HG02571 (cell line): Measurements from ENCODE around the gene KRT6A.

ENCODE experiments used
- ATAC-seq: cut with Tn5 transposase; IDR thresholded peaks from one replicate; pipeline ENCODE4 v1.9.1; 2021; ENCODE audit warnings: mild to moderate bottlenecking, moderate library complexity; ENCODE audit not compliant: unreplicated experiment

The KRT6A gene

GRCh38 chr12:52493172-52493571 lies at the start of gene KRT6A:
KRT6A (minus strand) TSS chr12:52493257; CDS start chr12:52493188, 69 bp downstream.
- ATAC-seq: no peak

DNA sequence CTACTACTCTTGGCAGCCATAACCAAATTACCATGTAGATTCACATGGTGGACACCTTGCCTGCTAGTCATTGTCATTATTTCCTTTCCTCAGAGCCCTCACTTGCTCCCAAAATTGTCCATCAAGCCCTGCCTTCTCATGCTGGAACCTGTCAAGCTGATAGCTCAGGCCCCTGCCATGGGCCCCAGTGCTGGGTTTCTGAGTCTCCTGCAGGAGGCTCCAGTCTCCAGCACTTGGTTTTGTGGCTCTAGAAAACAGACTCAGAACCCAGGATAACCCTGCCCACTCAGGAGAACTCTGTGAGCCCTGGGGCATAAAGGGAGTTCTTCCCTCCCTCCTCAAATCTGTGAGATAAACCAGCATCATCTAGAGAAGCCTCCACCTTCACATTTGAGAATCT lies 49.1 kb upstream of the KRT6A start:
- ATAC-seq: no peak

- no peak for ATAC-seq
Measured at GRCh38 chr12:52541709-52542108, 48.7 kb upstream of the KRT6A start.

GRCh38 chr12:52540531-52540930 lies 47.5 kb upstream of the KRT6A start:
- no peak for ATAC-seq

GRCh38 chr12:52539821-52540173 lies 46.7 kb upstream of the KRT6A start:
- ATAC-seq: no peak

GRCh38 chr12:52539083-52539820 lies 46.2 kb upstream of the KRT6A start:
- no peak for ATAC-seq

GRCh38 chr12:52537101-52537500 lies 44.0 kb upstream of the KRT6A start:
- ATAC-seq: no peak

DNA sequence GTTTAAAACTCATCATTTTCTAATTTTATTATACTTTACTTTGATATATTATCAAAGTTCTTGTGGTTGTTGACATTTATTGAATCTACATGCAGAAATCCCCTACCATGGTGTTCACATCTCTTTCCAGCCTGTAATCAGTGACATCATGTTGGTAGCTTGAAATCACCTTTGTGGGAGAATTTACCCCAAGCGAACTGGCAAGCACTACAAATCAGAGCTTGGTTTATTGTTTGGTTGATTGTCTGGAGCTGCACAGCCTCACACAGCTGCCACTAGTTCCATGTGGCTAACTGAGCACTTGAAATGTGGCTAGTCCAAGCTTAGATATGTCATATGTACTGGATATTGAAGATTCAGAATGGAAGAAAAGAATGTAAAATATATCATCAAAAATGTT lies 42.5 kb upstream of the KRT6A start:
- no peak for ATAC-seq

- ATAC-seq: no peak
Measured at GRCh38 chr12:52534482-52534881, 41.4 kb upstream of the KRT6A start.

DNA sequence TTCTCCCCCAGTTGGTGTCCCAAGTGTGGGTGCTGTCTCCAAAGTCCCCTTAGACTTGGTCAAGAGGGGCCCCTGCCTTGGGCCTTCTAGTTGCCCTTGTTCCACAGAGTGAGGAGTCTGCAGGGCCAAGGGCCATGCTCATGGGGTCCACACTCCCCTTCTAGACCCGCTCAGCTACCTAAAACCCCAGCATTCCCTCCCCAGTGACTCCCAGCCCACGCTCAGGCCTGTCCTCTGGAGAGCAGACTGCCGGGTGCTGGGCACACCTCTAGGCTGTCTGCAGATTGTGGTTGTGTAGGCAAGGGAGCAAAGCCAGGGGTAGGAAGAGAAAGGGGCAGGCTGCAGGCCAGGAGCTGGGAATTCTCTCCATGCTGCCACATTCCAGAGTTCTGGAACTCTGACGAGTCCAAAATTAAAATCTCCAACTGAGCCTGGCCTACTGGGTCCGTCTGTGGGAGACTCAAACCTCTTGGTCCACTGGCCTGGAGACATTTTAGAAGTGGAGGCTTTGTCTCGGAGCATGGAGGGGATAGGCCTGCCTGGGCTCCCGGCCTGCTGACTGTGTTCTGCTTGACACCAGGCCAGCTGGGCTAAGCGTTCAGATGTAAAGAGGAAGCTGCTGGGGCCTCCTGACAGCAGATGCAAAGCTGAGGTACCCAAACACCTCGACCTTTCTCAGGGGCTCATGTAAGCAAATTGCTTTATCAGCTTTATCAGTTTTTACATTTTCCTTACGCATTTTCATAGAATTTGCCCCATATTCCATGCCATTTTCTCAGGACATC lies 40.8 kb upstream of the KRT6A start:
- no peak for ATAC-seq

DNA sequence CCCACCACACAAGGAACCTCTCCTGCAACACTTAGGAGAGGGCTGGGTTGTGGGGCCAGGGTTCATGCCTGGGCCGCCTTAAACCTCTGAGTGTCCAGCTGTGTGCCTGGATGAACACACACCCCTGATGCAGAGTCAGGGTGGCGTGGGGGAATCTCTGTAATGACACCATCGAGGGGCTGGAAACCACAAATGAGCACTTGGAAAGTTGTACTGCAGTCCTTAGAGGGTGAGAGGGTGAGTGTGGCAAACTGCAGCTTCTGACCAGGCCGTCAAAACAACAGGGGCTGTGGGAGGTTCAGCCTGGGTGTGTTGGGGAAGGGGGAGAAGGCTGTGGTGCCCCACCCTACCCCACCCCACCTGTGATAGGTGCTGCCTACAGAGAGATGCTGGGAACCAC lies 39.6 kb upstream of the KRT6A start:
- ATAC-seq: no peak

- ATAC-seq: no peak
Measured at GRCh38 chr12:52531566-52532300, 38.7 kb upstream of the KRT6A start.

DNA sequence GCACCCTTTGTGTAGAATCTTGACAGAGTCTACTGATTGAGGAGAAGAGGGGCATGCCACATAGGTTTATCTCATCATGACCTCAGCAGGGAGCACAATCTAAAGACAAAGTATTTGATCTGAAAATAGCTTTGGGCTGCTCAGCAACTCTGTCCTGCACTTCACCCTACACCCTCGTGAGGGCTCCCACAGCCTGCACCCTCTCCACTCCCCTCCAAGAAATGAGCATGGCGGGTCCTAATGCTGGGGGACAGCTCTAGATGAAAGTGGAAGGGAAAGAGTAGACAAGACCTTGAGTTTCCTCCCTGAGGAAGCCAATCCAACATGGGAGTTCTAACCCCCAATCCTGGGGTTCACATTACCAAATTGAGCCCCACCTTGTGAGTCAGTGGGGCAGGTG lies 37.8 kb upstream of the KRT6A start:
- ATAC-seq: no peak

DNA sequence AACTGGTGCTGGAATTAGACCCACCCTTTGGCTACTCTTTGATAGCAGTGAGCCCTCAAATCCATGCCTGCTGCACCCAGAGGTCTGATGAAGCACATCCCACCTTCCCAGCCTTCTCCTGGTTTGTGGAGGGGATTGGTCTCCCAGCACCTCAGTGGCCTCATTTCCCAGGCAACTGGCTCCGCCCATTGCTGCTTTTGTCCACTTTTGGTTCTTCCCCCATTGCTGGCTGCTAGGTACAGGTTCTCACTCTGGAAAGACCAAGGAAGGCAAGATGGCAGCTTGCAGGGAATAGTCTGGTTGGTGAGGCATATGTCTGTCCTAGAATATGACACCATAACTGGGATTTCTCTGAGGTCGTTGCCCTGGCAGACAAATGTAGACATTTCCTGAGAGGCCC lies 37.3 kb upstream of the KRT6A start:
- no peak for ATAC-seq

DNA sequence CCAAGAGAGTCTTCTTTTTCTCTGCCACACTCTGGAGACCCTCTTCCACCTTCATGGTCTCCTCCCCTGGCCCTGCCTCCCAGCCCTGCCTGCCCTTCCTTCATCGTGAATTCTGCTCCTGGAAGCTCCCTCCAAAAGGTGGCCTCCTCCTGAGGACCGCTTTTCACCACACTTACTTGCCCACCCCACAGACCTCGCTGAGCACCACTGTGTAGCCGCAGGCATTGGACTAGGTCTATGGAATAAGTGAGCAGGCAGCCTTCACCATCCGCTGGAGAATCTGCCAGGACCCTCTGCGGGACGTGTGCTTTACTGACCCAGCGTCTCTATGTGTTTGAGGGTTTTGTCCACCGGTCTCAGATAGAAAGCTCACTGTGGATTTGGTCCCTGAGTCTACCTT lies 36.8 kb upstream of the KRT6A start:
- no peak for ATAC-seq

DNA sequence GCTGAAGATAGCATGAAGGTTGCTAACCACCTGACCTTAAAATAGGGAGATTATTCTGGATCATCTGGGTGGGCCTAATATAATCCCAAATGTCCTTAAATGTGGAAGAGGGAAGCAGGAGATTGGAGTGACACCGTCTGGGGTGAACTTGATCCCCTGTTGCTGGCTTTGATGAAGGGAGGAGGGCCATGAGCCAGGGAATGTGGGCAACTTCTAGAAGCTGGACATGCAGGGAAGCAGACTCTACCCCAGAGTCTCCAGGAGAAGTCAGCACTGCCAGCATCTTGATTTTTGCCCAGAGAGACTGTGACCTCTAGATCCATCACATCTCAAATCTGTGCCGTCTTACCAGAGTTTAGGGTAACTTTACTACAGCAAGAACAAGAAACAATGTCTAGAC lies 36.4 kb upstream of the KRT6A start:
- no peak for ATAC-seq

DNA sequence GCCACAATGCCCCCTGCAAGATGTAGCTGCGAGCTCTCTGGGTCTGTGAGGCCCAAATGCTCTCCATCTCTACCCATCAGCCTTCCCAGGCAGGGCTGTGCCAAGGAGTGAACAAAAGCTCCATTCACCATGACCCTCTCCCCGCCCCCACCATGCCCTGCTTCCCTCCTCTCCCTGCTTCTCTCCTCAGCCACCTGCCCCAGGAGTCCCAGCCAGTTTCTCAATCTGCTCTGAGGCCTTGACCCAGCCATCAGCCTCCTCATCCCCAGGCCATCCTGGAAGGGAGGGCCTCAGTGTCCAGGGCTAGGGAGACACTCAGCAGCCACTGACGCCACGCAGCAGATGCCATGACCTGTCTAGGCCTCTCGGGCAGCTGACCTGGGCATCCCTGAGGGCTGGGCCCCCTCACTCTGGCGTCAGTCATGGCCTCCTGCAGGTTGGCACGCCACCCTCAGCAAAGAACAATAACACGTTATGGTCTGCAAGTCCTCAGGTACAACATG lies 35.6 kb upstream of the KRT6A start:
- no peak for ATAC-seq

DNA sequence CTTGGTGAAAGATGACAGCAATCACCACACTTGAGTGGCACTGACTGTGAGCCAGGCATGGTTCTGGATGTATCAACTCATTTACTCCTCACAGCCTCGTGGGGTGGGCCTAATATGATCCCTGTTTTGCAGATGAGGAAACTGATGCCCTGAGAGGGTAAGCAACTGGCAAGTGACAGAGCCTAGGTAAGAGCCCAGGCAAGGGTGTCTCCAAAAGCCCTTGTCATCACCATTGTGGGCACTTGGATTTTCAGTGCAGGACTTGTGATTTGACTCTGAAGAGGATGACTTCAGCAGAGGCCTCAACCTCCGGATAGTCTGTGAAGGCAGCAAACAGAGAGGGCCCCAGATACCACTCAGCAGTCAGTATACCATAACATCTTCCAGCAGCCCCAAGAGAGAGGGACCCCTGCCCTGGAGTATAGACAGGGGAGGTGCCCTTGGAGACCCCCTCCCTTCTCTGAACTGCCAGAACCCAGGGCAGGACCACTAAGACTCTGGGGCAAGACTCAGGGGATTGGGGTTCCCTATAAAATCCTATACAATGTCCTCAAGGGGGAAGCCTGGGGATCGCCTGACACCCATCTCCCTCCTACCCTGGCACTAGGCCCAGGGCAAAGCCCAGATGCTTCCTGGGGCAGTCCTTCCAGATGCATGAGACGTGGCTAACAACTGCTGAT lies 34.2 kb upstream of the KRT6A start:
- no peak for ATAC-seq

GRCh38 chr12:52526511-52526951 lies 33.5 kb upstream of the KRT6A start:
- ATAC-seq: no peak

DNA sequence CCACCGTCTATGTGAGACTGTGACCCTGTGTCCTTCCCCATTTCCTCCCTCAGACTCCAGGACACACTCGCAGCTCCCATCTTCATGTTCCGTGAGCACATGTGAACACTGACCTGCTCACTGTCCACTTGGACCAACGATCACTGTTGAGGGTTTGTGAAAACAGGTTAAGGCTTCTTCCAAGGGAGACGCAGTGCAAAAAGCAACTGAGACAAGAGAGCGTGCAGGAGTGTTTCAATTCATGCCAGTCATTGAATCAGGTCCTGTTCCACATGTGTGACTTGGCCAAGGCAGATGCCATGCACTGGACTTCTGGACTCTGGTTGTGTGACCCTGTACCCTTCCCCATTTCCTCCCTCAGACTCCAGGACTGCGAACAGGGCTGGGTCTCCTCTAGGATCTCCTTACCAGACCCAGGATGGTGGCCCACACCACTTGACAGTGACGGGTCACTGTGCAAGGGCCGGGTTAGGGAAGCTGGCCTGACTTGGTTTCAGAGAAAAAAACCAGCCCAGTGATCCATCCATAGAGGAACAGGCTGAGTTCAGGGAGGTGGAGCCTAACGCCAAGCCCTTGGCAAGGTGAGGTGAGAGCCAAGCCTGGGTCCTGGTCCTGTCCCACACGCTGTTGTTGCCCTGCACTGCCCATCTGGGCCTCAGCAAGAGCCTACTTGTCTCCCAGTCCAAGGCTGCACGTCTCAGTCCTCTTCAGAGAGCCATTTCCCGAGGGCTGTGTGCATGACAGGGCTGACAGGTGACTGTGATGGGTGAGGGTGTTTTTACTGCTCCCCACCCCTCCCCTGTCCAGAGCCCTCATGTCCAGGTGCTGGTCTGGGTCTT lies 32.8 kb upstream of the KRT6A start:
- no peak for ATAC-seq
